ENCODE data around the gene MBNL1. TPM values are rescaled to one million over a fixed set of nuclear protein-coding genes. Genes with fewer than 3 reads are reported as not detected.

MBNL1 gene
- polyA plus RNA-seq, 3 donors, result 190 to 204 (median 191) TPM

GRCh38 chr3:152323834-152324233 lies 55.1 kb downstream of the MBNL1 start:
- intact Hi-C loops (cut with micrococcal nuclease), result loop anchor here in 1 of 2 donors (5.0 kb wide), 1 partner anchor 33 kb away; no protein-coding TSS in a partner anchor
- H3K27ac ChIP-seq (ENCODE audit: low read depth in 1 of 2, low read length in 2 of 2), result peak overlapping the region in 1 of 2 donors; percentile 59
- no peak for TF ChIP-seq CTCF (IDR thresholded peaks at IDR 0.05)
- H4K20me1 ChIP-seq (ENCODE audit: insufficient read depth, low read length), result peaks cover 98% of the 10 kb centered on the region
- no peaks in the 10 kb centered on the region for H3K9me3 ChIP-seq (replicated peaks in 1 of 2; ENCODE audit: control insufficient read depth in 1 of 2, insufficient read depth in 1 of 2, low read length in 2 of 2)
- DNase-seq, result no peak
- no peaks in the 10 kb centered on the region for H3K27me3 Mint-ChIP-seq (ENCODE audit: low read depth in 3 of 3)
- H3K4me3 ChIP-seq (replicated peaks in 1 of 3; ENCODE audit: low read depth in 2 of 3, low read length in 3 of 3), result peak overlapping the region in 1 of 3 experiments; percentile 50
- peaks cover 3 to 9% of the 10 kb centered on the region in 2 donors for H3K36me3 ChIP-seq (replicated peaks in 1 of 2; ENCODE audit: control insufficient read depth in 1 of 2, insufficient read depth in 2 of 2, low read length in 2 of 2)
- H3K4me1 ChIP-seq (ENCODE audit: control insufficient read depth in 1 of 2, insufficient read depth in 2 of 2, low read length in 2 of 2), result peaks cover 33 to 65% of the 10 kb centered on the region in 2 donors
- H3K9ac ChIP-seq (ENCODE audit: insufficient read depth, low read length, poor library complexity, severe bottlenecking), result no peak overlapping the region
- H3K27me3 ChIP-seq (ENCODE audit: control insufficient read depth in 2 of 2, insufficient read depth in 2 of 2, low read length in 2 of 2), result no peaks in the 10 kb centered on the region
- WGBS (ENCODE audit: insufficient coverage), result no CpG with 5 or more reads among the region's 4 CpGs
- peak overlapping the region in 5 of 7 donors; percentile 2 to 88 (median 26) for H3K27ac Mint-ChIP-seq
- peaks cover 68% of the 10 kb centered on the region for H3K4me1 Mint-ChIP-seq
- peak overlapping the region; percentile 47 for H3K4me2 ChIP-seq (replicated peaks; ENCODE audit: extremely low read depth, low read length, poor library complexity, severe bottlenecking)
- peaks cover 12 to 17% of the 10 kb centered on the region in 2 donors for H3K36me3 Mint-ChIP-seq
- peaks cover 0 to 2% (median 0%) of the 10 kb centered on the region in 7 donors for H3K9me3 Mint-ChIP-seq
- H3K79me2 ChIP-seq (ENCODE audit: insufficient read depth, low read length), result peaks cover 100% of the 10 kb centered on the region
- H3K4me3 Mint-ChIP-seq, result peak overlapping the region; percentile 60 to 71
- no peak overlapping the region for H2AFZ ChIP-seq (ENCODE audit: insufficient read depth, low read depth, low read length, poor library complexity, severe bottlenecking)

DNA sequence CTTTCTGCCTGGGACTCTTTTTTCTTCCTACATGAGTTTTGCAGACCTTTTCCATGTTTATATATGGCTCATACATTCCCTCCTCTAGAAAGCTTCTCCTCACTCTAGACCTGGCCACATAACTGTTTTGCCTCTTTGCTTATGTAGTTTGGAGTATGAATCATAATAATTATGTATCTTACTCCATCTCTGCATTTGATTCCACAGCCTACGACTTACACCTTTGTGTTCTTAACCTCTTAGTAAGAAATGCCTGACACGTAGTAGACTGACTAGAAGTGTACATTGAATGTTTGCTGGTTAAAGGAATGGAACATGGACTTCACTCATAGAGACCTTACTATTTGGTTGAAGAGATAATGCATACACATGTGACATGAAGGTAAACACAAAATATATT lies 56.4 kb downstream of the MBNL1 start:
- Histone ChIP-seq H3K4me1 (ENCODE audit: control insufficient read depth in 1 of 2, insufficient read depth in 2 of 2, low read length in 2 of 2) (peaks cover 34 to 64% of the 10 kb centered on the region in 2 donors), H3K36me3 (replicated peaks in 1 of 2; ENCODE audit: control insufficient read depth in 1 of 2, insufficient read depth in 2 of 2, low read length in 2 of 2) (peaks cover 3 to 11% of the 10 kb centered on the region in 2 donors), H3K27ac (ENCODE audit: low read depth in 1 of 2, low read length in 2 of 2) (peak overlapping the region in 1 of 2 donors; percentile 67), H4K20me1 (ENCODE audit: insufficient read depth, low read length) (peaks cover 97% of the 10 kb centered on the region), H3K9me3 (replicated peaks in 1 of 2; ENCODE audit: control insufficient read depth in 1 of 2, insufficient read depth in 1 of 2, low read length in 2 of 2) (no peaks in the 10 kb centered on the region), H3K4me2 (replicated peaks; ENCODE audit: extremely low read depth, low read length, poor library complexity, severe bottlenecking) (no peak overlapping the region), H2AFZ (ENCODE audit: insufficient read depth, low read depth, low read length, poor library complexity, severe bottlenecking) (no peak overlapping the region), H3K27me3 (ENCODE audit: control insufficient read depth in 2 of 2, insufficient read depth in 2 of 2, low read length in 2 of 2) (no peaks in the 10 kb centered on the region), H3K79me2 (ENCODE audit: insufficient read depth, low read length) (peaks cover 100% of the 10 kb centered on the region), H3K9ac (ENCODE audit: insufficient read depth, low read length, poor library complexity, severe bottlenecking) (no peak overlapping the region), H3K4me3 (replicated peaks in 1 of 3; ENCODE audit: low read depth in 2 of 3, low read length in 3 of 3) (no peak overlapping the region)
- H3K36me3 Mint-ChIP-seq, result peaks cover 10 to 11% of the 10 kb centered on the region in 2 donors
- no peak for DNase-seq
- WGBS (ENCODE audit: insufficient coverage), result no CpG with 5 or more reads among the region's 2 CpGs
- no peak overlapping the region for H3K4me3 Mint-ChIP-seq
- no peak for TF ChIP-seq CTCF (IDR thresholded peaks at IDR 0.05)
- H3K9me3 Mint-ChIP-seq, result peaks cover 0 to 3% (median 0%) of the 10 kb centered on the region in 7 donors
- H3K27ac Mint-ChIP-seq, result peak overlapping the region in 3 of 7 donors; percentile 7 to 79 (median 43)
- intact Hi-C loops (cut with micrococcal nuclease), result no loop called here
- no peaks in the 10 kb centered on the region for H3K27me3 Mint-ChIP-seq (ENCODE audit: low read depth in 3 of 3)
- peaks cover 63% of the 10 kb centered on the region for H3K4me1 Mint-ChIP-seq
